Stimulated activated naive CD8-positive, alpha-beta T cell treated with anti-CD3 and anti-CD28 coated beads, Interleukin-15, amount 100 ng/mL, for 72 hours (primary cell): Measurements from ENCODE around the gene MRPS14.
A peak's percentile ranks its signal among the peaks of the same experiment; 100 is the strongest.

ENCODE experiments used
- ATAC-seq: fragments of 150-1000 bp; cut with Tn5 transposase; 2 replicates; pipeline ENCODE4 v1.10.0; 2021; ENCODE audit warnings: mild to moderate bottlenecking, moderate library complexity
- DNase-seq, 2 donors: peaks; one replicate each; pipeline ENCODE4 v3.0.0; 2021 to 2022
- H3K27ac Mint-ChIP-seq, 2 donors: one replicate each; pipeline ENCODE4 v1.8.0; 2022; ENCODE audit warnings: mild to moderate bottlenecking in 2 of 2, mixed read lengths in 2 of 2, moderate library complexity in 2 of 2
- H3K27me3 Mint-ChIP-seq: one replicate; pipeline ENCODE4 v1.8.0; 2022; ENCODE audit warnings: mixed read lengths
- H3K4me1 Mint-ChIP-seq: one replicate; pipeline ENCODE4 v1.8.0; 2022; ENCODE audit warnings: mild to moderate bottlenecking, mixed read lengths
- H3K4me3 Mint-ChIP-seq, 2 donors: one replicate each; pipeline ENCODE4 v1.8.0; 2022; ENCODE audit warnings: mild to moderate bottlenecking in 2 of 2, mixed read lengths in 2 of 2, moderate library complexity in 1 of 2
- H3K9me3 Mint-ChIP-seq, 2 donors: one replicate each; pipeline ENCODE4 v1.8.0; 2022; ENCODE audit warnings: mixed read lengths in 2 of 2

The MRPS14 gene

GRCh38 chr1:174976436-174977108 is 46.7 kb downstream of the MRPS14 start:
- no peak for DNase-seq
- H3K27me3 Mint-ChIP-seq = no peaks in the 10 kb centered on the region
- no peak overlapping the region for H3K4me3 Mint-ChIP-seq
- H3K27ac Mint-ChIP-seq = no peak overlapping the region
- no peaks in the 10 kb centered on the region for H3K9me3 Mint-ChIP-seq
- peaks cover 53% of the 10 kb centered on the region for H3K4me1 Mint-ChIP-seq
- peak; percentile 77 for ATAC-seq

- no peaks in the 10 kb centered on the region for H3K9me3 Mint-ChIP-seq
- H3K27ac Mint-ChIP-seq = no peak overlapping the region
- ATAC-seq = no peak
- H3K4me3 Mint-ChIP-seq = no peak overlapping the region
- peaks cover 57% of the 10 kb centered on the region for H3K4me1 Mint-ChIP-seq
- no peaks in the 10 kb centered on the region for H3K27me3 Mint-ChIP-seq
- no peak for DNase-seq
Observed at GRCh38 chr1:174975764-174976163, 47.5 kb downstream of the MRPS14 start.

GRCh38 chr1:174974711-174975119 is 48.5 kb downstream of the MRPS14 start:
- Mint-ChIP-seq H3K27ac (no peak overlapping the region), H3K9me3 (no peaks in the 10 kb centered on the region), H3K4me1 (peaks cover 59% of the 10 kb centered on the region), H3K4me3 (no peak overlapping the region), H3K27me3 (no peaks in the 10 kb centered on the region)
- ATAC-seq (no peak), DNase-seq (no peak)

GRCh38 chr1:174971902-174972301 is 51.3 kb downstream of the MRPS14 start:
- DNase-seq (no peak), ATAC-seq (no peak)
- Mint-ChIP-seq H3K27ac (no peak overlapping the region), H3K27me3 (no peaks in the 10 kb centered on the region), H3K4me3 (peak overlapping the region in 1 of 2 donors; percentile 20), H3K9me3 (no peaks in the 10 kb centered on the region), H3K4me1 (peaks cover 70% of the 10 kb centered on the region)

- Mint-ChIP-seq H3K27me3 (no peaks in the 10 kb centered on the region), H3K27ac (peak overlapping the region in 1 of 2 donors; percentile 31), H3K9me3 (no peaks in the 10 kb centered on the region), H3K4me1 (peaks cover 70% of the 10 kb centered on the region), H3K4me3 (peak overlapping the region; percentile 20 to 25)
- DNase-seq (no peak), ATAC-seq (no peak)
Observed at GRCh38 chr1:174971466-174971865, 51.8 kb downstream of the MRPS14 start.

- peak overlapping the region; percentile 37 to 63 for H3K4me3 Mint-ChIP-seq
- peaks cover 70% of the 10 kb centered on the region for H3K4me1 Mint-ChIP-seq
- DNase-seq (peak; percentile 36 to 63), ATAC-seq (peak; percentile 84)
- peak overlapping the region in 1 of 2 donors; percentile 42 for H3K27ac Mint-ChIP-seq
- H3K27me3 Mint-ChIP-seq = no peaks in the 10 kb centered on the region
- H3K9me3 Mint-ChIP-seq = no peaks in the 10 kb centered on the region
Observed at GRCh38 chr1:174969977-174970376, 53.2 kb downstream of the MRPS14 start.

- H3K4me3 Mint-ChIP-seq = peak overlapping the region; percentile 63 to 66
- no peaks in the 10 kb centered on the region for H3K27me3 Mint-ChIP-seq
- peak; percentile 34 to 45 for DNase-seq
- peaks cover 76% of the 10 kb centered on the region for H3K4me1 Mint-ChIP-seq
- ATAC-seq = peak; percentile 81
- H3K27ac Mint-ChIP-seq = peak overlapping the region; percentile 58 to 93
- H3K9me3 Mint-ChIP-seq = no peaks in the 10 kb centered on the region
Observed at GRCh38 chr1:174968750-174969244, 54.4 kb downstream of the MRPS14 start.

- H3K27ac Mint-ChIP-seq = peak overlapping the region; percentile 58 to 93
- H3K4me1 Mint-ChIP-seq = peaks cover 81% of the 10 kb centered on the region
- DNase-seq (no peak), ATAC-seq (no peak)
- peak overlapping the region; percentile 63 to 66 for H3K4me3 Mint-ChIP-seq
- no peaks in the 10 kb centered on the region for H3K27me3 Mint-ChIP-seq
- H3K9me3 Mint-ChIP-seq = no peaks in the 10 kb centered on the region
Observed at GRCh38 chr1:174967845-174968705, 55.1 kb downstream of the MRPS14 start.

- Mint-ChIP-seq H3K27ac (peak overlapping the region in 1 of 2 donors; percentile 84), H3K4me3 (peak overlapping the region; percentile 76 to 88), H3K9me3 (no peaks in the 10 kb centered on the region), H3K4me1 (peaks cover 69% of the 10 kb centered on the region), H3K27me3 (no peaks in the 10 kb centered on the region)
- ATAC-seq (no peak), DNase-seq (no peak)
Observed at GRCh38 chr1:174966008-174966572, 57.1 kb downstream of the MRPS14 start.

- Mint-ChIP-seq H3K4me3 (peak overlapping the region; percentile 76 to 88), H3K4me1 (peaks cover 68% of the 10 kb centered on the region), H3K27ac (peak overlapping the region; percentile 84), H3K27me3 (no peaks in the 10 kb centered on the region), H3K9me3 (no peaks in the 10 kb centered on the region)
- peak in 1 of 2 donors; percentile 3 for DNase-seq
- no peak for ATAC-seq
Observed at GRCh38 chr1:174965362-174966007, 57.7 kb downstream of the MRPS14 start.

- H3K4me3 Mint-ChIP-seq = peak overlapping the region; percentile 76 to 88
- no peaks in the 10 kb centered on the region for H3K9me3 Mint-ChIP-seq
- peak overlapping the region; percentile 34 to 84 for H3K27ac Mint-ChIP-seq
- peaks cover 63% of the 10 kb centered on the region for H3K4me1 Mint-ChIP-seq
- DNase-seq (no peak), ATAC-seq (peak; percentile 2)
- H3K27me3 Mint-ChIP-seq = no peaks in the 10 kb centered on the region
Observed at GRCh38 chr1:174964972-174965361, 58.3 kb downstream of the MRPS14 start.

- Mint-ChIP-seq H3K27me3 (no peaks in the 10 kb centered on the region), H3K9me3 (no peaks in the 10 kb centered on the region), H3K4me1 (peaks cover 57% of the 10 kb centered on the region), H3K4me3 (peak overlapping the region; percentile 76 to 88), H3K27ac (peak overlapping the region; percentile 34 to 84)
- DNase-seq = peak; percentile 12 to 19
- ATAC-seq = peak; percentile 88
Observed at GRCh38 chr1:174964261-174964971, 58.8 kb downstream of the MRPS14 start.

GRCh38 chr1:174963529-174964125 is 59.6 kb downstream of the MRPS14 start:
- no peak for ATAC-seq
- no peaks in the 10 kb centered on the region for H3K9me3 Mint-ChIP-seq
- no peak overlapping the region for H3K4me3 Mint-ChIP-seq
- H3K27ac Mint-ChIP-seq = no peak overlapping the region
- H3K4me1 Mint-ChIP-seq = peaks cover 50% of the 10 kb centered on the region
- H3K27me3 Mint-ChIP-seq = no peaks in the 10 kb centered on the region
- DNase-seq = no peak
